AG09309 (cell line): ENCODE measurements around the gene BICC1.

Experiments used
- DNase-seq: peaks from one replicate; pipeline ENCODE4 v3.0.0-alpha.2; 2010; ENCODE audit warnings: low read depth
- H3K4me3 ChIP-seq: 2 replicates; pipeline ENCODE4 v1.5.1; 2011; ENCODE audit warnings: mild to moderate bottlenecking, low read depth, low read length, moderate library complexity; ENCODE audit not compliant: control insufficient read depth
- CTCF ChIP-seq: IDR thresholded peaks from 2 replicates; pipeline ENCODE4 v1.5.1; 2011; ENCODE audit warnings: mild to moderate bottlenecking, low read depth, low read length, inconsistent platforms; ENCODE audit not compliant: insufficient read depth, control insufficient read depth; ENCODE audit errors: missing control alignments

Gene BICC1

GRCh38 chr10:58842860-58843376 is 330.2 kb downstream of the BICC1 start:
- no peak overlapping the region for H3K4me3 ChIP-seq
- TF ChIP-seq CTCF: no peak
- DNase-seq: no peak

GRCh38 chr10:58843760-58844159 is 331.1 kb downstream of the BICC1 start:
- H3K4me3 ChIP-seq: no peak overlapping the region
- DNase-seq: no peak
- TF ChIP-seq CTCF: no peak

- DNase-seq: no peak
- TF ChIP-seq CTCF: no peak
- no peak overlapping the region for H3K4me3 ChIP-seq
Measured at GRCh38 chr10:58844680-58845079, 332.0 kb downstream of the BICC1 start.

GRCh38 chr10:58846856-58847255 is 334.2 kb downstream of the BICC1 start:
- H3K4me3 ChIP-seq: no peak overlapping the region
- no peak for TF ChIP-seq CTCF
- no peak for DNase-seq

GRCh38 chr10:58851606-58852005 is 338.9 kb downstream of the BICC1 start:
- no peak overlapping the region for H3K4me3 ChIP-seq
- no peak for DNase-seq
- TF ChIP-seq CTCF: no peak

- no peak for DNase-seq
- TF ChIP-seq CTCF: no peak
Measured at GRCh38 chr10:58853668-58854067, 341.0 kb downstream of the BICC1 start.

GRCh38 chr10:58854811-58855210 is 342.1 kb downstream of the BICC1 start:
- no peak for TF ChIP-seq CTCF
- no peak for DNase-seq
- no peak overlapping the region for H3K4me3 ChIP-seq

More at GRCh38 chr10:58853668-58854067, 341.0 kb downstream of the BICC1 start:
- H3K4me3 ChIP-seq: no peak overlapping the region
